GM21390 (cell line): Measurements from ENCODE around the gene CX3CR1.

Experiments used
- ATAC-seq: cut with Tn5 transposase; IDR thresholded peaks from one replicate; pipeline ENCODE4 v1.9.1; 2021; ENCODE audit not compliant: unreplicated experiment

The CX3CR1 gene

GRCh38 chr3:39292961-39293360 is 13.1 kb upstream of the CX3CR1 start:
- no peak for ATAC-seq

- no peak for ATAC-seq
These were observed 12.1 kb upstream of the CX3CR1 start for GRCh38 chr3:39291903-39292329.

GRCh38 chr3:39290255-39290654 is 10.4 kb upstream of the CX3CR1 start:
- no peak for ATAC-seq

- no peak for ATAC-seq
These were observed 9.3 kb upstream of the CX3CR1 start for GRCh38 chr3:39289107-39289506.

- peak; percentile 96 for ATAC-seq
These were observed 8.5 kb upstream of the CX3CR1 start for GRCh38 chr3:39288300-39288808.

- no peak for ATAC-seq
These were observed 7.7 kb upstream of the CX3CR1 start for GRCh38 chr3:39287216-39288164.

- no peak for ATAC-seq
These were observed 6.9 kb upstream of the CX3CR1 start for GRCh38 chr3:39286771-39287170.

GRCh38 chr3:39285332-39285731 is 5.5 kb upstream of the CX3CR1 start:
- ATAC-seq, result no peak

- ATAC-seq, result no peak
These were observed 4.6 kb upstream of the CX3CR1 start for GRCh38 chr3:39284457-39284881.

GRCh38 chr3:39282057-39282456 is 2.2 kb upstream of the CX3CR1 start:
- no peak for ATAC-seq

GRCh38 chr3:39281533-39281932 is 1.7 kb upstream of the CX3CR1 start:
- no peak for ATAC-seq

- ATAC-seq, result no peak
These were observed 735 bp upstream of the CX3CR1 start for GRCh38 chr3:39280571-39280970.

GRCh38 chr3:39278616-39278935 is 1.3 kb downstream of the CX3CR1 start:
- no peak for ATAC-seq

GRCh38 chr3:39277893-39278615 is 1.8 kb downstream of the CX3CR1 start:
- no peak for ATAC-seq

GRCh38 chr3:39276746-39277145 is 3.1 kb downstream of the CX3CR1 start:
- ATAC-seq, result no peak

GRCh38 chr3:39275963-39276593 is 3.8 kb downstream of the CX3CR1 start:
- no peak for ATAC-seq

GRCh38 chr3:39275052-39275451 is 4.8 kb downstream of the CX3CR1 start:
- no peak for ATAC-seq

- ATAC-seq, result no peak
These were observed 6.7 kb downstream of the CX3CR1 start for GRCh38 chr3:39273119-39273518.

- no peak for ATAC-seq
These were observed 7.6 kb downstream of the CX3CR1 start for GRCh38 chr3:39272191-39272590.

GRCh38 chr3:39271363-39271914 is 8.4 kb downstream of the CX3CR1 start:
- ATAC-seq, result no peak

GRCh38 chr3:39269528-39269927 is 10.3 kb downstream of the CX3CR1 start:
- ATAC-seq, result no peak
